Measurements from ENCODE around the gene RAB13.

The RAB13 gene

GRCh38 chr1:153932156-153933131 is 53.7 kb downstream of the RAB13 start:
- FAIRE-seq = no peak
